CD4-positive, alpha-beta T cell treated with Interferon gamma for 1 hour (primary cell): Measurements from ENCODE around the gene LDLRAD3.
"Not testable (repeated sequence)": the region's sequence is repeated elsewhere in the genome, so short reads cannot be mapped to it uniquely, and the experiment has no call there.

Experiments used
- DNase-seq: peaks from one replicate; pipeline ENCODE4 v3.0.0-alpha.2; 2020

LDLRAD3 gene

GRCh38 chr11:35997902-35998520 is 54.1 kb downstream of the LDLRAD3 start:
- DNase-seq, result no peak

GRCh38 chr11:35998634-35999033 is 54.8 kb downstream of the LDLRAD3 start:
- DNase-seq, result no peak

- DNase-seq, result no peak
These were observed 56.8 kb downstream of the LDLRAD3 start for GRCh38 chr11:36000616-36001190.

- DNase-seq, result no peak
These were observed 58.3 kb downstream of the LDLRAD3 start for GRCh38 chr11:36002196-36002595.

GRCh38 chr11:36002796-36003195 is 58.9 kb downstream of the LDLRAD3 start:
- no peak for DNase-seq

GRCh38 chr11:36006556-36006955 is 62.7 kb downstream of the LDLRAD3 start:
- DNase-seq, result no peak

GRCh38 chr11:36007127-36007655 is 63.3 kb downstream of the LDLRAD3 start:
- no peak for DNase-seq

- no peak for DNase-seq
These were observed 64.7 kb downstream of the LDLRAD3 start for GRCh38 chr11:36008584-36008983.

- no peak for DNase-seq
These were observed 65.6 kb downstream of the LDLRAD3 start for GRCh38 chr11:36009473-36009872.

GRCh38 chr11:36010010-36010740 is 66.3 kb downstream of the LDLRAD3 start:
- DNase-seq, result no peak

GRCh38 chr11:36011574-36011973 is 67.7 kb downstream of the LDLRAD3 start:
- DNase-seq, result no peak

GRCh38 chr11:36012455-36012854 is 68.6 kb downstream of the LDLRAD3 start:
- no peak for DNase-seq

GRCh38 chr11:36012979-36013378 is 69.1 kb downstream of the LDLRAD3 start:
- DNase-seq, result no peak

GRCh38 chr11:36013446-36013845 is 69.6 kb downstream of the LDLRAD3 start:
- DNase-seq, result not testable (repeated sequence)

GRCh38 chr11:36013950-36014897 is 70.4 kb downstream of the LDLRAD3 start:
- DNase-seq, result no peak

- no peak for DNase-seq
These were observed 71.2 kb downstream of the LDLRAD3 start for GRCh38 chr11:36014898-36015665.

GRCh38 chr11:36015799-36016198 is 71.9 kb downstream of the LDLRAD3 start:
- no peak for DNase-seq

- DNase-seq, result no peak
These were observed 72.4 kb downstream of the LDLRAD3 start for GRCh38 chr11:36016263-36016662.

- no peak for DNase-seq
These were observed 72.8 kb downstream of the LDLRAD3 start for GRCh38 chr11:36016709-36017108.

- DNase-seq, result no peak
These were observed 75.2 kb downstream of the LDLRAD3 start for GRCh38 chr11:36019005-36019596.

- DNase-seq, result no peak
These were observed 75.9 kb downstream of the LDLRAD3 start for GRCh38 chr11:36019722-36020121.

GRCh38 chr11:36022882-36023281 is 79.0 kb downstream of the LDLRAD3 start:
- DNase-seq, result no peak
